Activated B cell treated with CpG ODN at 0.5 μM for 24 hours (primary cell): ENCODE results near the gene LRRC63. TPM values are rescaled to one million over a fixed set of nuclear protein-coding genes. Genes with fewer than 3 reads are reported as not detected.

Source experiments
- ATAC-seq: fragments of 200-7000 bp; cut with Tn5 transposase; one replicate; pipeline ENCODE4 v1.10.0; 2021; ENCODE audit warnings: low read depth, mild to moderate bottlenecking, moderate library complexity
- CTCF ChIA-PET: fragments of 350-600 bp; sonication (Branson Sonifier 250); formaldehyde crosslinking; loops from one replicate; lab custom pipeline; 2021; ENCODE audit warnings: antibody characterized with exemption; lab: Charles Lee
- POLR2A ChIA-PET: fragments of 350-600 bp; sonication (Branson Sonifier 250); formaldehyde crosslinking; loops from one replicate; lab custom pipeline; 2021; ENCODE audit warnings: antibody characterized with exemption; lab: Charles Lee
- DNase-seq: peaks from one replicate; pipeline ENCODE4 v3.0.0; 2022
- H3K27ac Mint-ChIP-seq: one replicate; pipeline ENCODE4 v1.8.0; 2020; ENCODE audit warnings: mixed read lengths
- H3K27me3 Mint-ChIP-seq: one replicate; pipeline ENCODE4 v1.8.0; 2021; ENCODE audit warnings: mixed read lengths
- H3K36me3 Mint-ChIP-seq: one replicate; pipeline ENCODE4 v1.8.0; 2021; ENCODE audit warnings: low read depth, mixed read lengths
- H3K4me1 Mint-ChIP-seq: one replicate; pipeline ENCODE4 v1.8.0; 2021; ENCODE audit warnings: mixed read lengths
- H3K4me3 Mint-ChIP-seq: one replicate; pipeline ENCODE4 v1.8.0; 2020; ENCODE audit warnings: mild to moderate bottlenecking, mixed read lengths
- H3K9me3 Mint-ChIP-seq: one replicate; pipeline ENCODE4 v1.8.0; 2020; ENCODE audit warnings: mixed read lengths
- intact Hi-C: fragments of 100-400 bp; cut with micrococcal nuclease; formaldehyde crosslinking; loops from one replicate; pipeline ENCODE4 v1.15.1; 2024
- total RNA-seq: library from RNA; stranded (reverse); gene quantifications from 2 replicates; pipeline ENCODE4 v1.2.3, GENCODE V29; 2022
- TF ChIP-seq, protein P1 (sequence below): fragments of 200-600 bp; IDR thresholded peaks from one replicate; pipeline ENCODE4 v1.8.0; 2022; ENCODE audit warnings: antibody characterized with exemption, mild to moderate bottlenecking

Gene LRRC63
- total RNA-seq, 1 donor from 2014 or later = not detected

DNA sequence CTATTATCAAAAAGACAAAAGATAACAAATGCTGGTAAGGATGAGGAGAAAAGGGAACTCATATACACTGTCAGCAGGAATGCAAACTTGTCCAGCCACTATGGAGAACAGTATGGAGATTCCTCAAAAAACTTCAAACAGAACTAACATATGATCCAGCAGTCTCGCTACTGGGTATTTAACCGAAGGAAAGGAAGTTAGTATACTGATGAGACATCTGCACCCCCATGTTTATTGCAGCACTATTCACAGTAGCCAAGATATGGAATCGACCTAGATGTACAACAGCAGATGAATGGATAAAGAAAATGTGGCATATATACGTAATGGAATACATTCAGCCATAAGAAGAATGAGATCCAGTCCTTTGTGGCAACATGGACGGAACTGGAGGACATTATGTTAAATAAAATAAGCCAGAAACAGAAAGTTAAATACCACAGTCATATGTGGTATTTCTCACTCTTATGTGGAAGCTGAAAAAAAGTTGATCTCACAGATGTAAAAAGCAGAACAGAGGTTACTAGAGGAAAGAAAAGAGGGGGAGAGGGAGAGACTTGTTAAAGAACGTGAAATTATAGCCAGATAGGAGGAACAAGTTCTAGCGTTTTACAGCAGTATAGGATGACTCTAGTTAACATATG is 92.1 kb downstream of the LRRC63 start:
- Mint-ChIP-seq H3K4me1 (peaks cover 5% of the 10 kb centered on the region), H3K9me3 (peaks cover 4% of the 10 kb centered on the region), H3K27ac (no peak overlapping the region), H3K27me3 (peaks cover 3% of the 10 kb centered on the region), H3K36me3 (peaks cover 1% of the 10 kb centered on the region), H3K4me3 (no peak overlapping the region)
- POLR2A ChIA-PET = interaction anchor here (0.6 kb wide), 1 partner anchor 89 kb away, joined by 7 read pairs; no protein-coding TSS in a partner anchor
- intact Hi-C loops = no loop called here
- ATAC-seq = no peak
- CTCF ChIA-PET = interaction anchor here (1.7 kb wide), 1 partner anchor 13 kb away, joined by 4 read pairs; no protein-coding TSS in a partner anchor
- TF ChIP-seq, protein P1, sequence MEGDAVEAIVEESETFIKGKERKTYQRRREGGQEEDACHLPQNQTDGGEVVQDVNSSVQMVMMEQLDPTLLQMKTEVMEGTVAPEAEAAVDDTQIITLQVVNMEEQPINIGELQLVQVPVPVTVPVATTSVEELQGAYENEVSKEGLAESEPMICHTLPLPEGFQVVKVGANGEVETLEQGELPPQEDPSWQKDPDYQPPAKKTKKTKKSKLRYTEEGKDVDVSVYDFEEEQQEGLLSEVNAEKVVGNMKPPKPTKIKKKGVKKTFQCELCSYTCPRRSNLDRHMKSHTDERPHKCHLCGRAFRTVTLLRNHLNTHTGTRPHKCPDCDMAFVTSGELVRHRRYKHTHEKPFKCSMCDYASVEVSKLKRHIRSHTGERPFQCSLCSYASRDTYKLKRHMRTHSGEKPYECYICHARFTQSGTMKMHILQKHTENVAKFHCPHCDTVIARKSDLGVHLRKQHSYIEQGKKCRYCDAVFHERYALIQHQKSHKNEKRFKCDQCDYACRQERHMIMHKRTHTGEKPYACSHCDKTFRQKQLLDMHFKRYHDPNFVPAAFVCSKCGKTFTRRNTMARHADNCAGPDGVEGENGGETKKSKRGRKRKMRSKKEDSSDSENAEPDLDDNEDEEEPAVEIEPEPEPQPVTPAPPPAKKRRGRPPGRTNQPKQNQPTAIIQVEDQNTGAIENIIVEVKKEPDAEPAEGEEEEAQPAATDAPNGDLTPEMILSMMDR = no peak
- DNase-seq = no peak

DNA sequence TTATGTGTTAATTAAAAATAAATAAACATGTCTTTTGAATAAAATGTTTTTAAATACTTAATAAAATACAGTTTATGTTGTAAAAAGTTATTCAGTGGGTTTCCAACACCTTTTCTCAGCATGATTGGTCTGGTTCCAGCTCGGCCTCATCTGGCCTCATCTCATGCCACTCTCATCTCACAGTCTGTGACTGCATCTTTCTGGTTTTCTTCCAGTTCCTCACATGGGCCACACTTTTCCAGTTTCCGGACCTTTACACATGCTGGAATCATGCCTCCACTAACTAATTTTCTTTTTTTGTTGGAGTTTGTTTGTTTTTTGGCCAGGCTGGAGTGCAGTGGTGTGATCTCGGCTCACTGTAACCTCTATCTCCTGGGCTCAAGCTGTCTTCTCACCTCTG is 92.8 kb downstream of the LRRC63 start:
- Mint-ChIP-seq H3K36me3 (peaks cover 1% of the 10 kb centered on the region), H3K27ac (no peak overlapping the region), H3K9me3 (peaks cover 6% of the 10 kb centered on the region), H3K27me3 (peaks cover 3% of the 10 kb centered on the region), H3K4me1 (peaks cover 5% of the 10 kb centered on the region), H3K4me3 (no peak overlapping the region)
- ATAC-seq (no peak), DNase-seq (no peak)
- CTCF ChIA-PET = interaction anchor here (1.7 kb wide), 1 partner anchor 13 kb away, joined by 4 read pairs; no protein-coding TSS in a partner anchor
- TF ChIP-seq, protein P1 = no peak
- POLR2A ChIA-PET = no interaction called here
- intact Hi-C loops = no loop called here

DNA sequence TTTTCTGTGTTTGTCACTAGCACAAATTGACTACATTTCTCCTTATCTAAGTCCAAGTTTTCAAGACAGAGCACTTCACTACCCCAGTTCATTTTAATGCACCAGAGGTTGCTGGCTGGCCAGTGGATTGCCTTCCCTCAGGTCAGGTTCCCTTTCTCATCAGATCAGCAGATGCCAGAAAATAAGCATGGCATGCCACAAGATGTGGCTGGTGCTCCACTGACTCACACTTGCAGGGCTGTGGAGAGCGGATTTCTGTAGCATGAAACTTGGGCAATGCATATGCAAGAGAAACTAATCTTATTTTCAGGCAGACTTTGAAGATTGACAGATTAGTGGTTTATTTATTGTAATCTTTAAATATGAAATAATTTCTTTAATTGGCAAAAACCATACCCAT is 95.8 kb downstream of the LRRC63 start:
- POLR2A ChIA-PET = no interaction called here

DNA sequence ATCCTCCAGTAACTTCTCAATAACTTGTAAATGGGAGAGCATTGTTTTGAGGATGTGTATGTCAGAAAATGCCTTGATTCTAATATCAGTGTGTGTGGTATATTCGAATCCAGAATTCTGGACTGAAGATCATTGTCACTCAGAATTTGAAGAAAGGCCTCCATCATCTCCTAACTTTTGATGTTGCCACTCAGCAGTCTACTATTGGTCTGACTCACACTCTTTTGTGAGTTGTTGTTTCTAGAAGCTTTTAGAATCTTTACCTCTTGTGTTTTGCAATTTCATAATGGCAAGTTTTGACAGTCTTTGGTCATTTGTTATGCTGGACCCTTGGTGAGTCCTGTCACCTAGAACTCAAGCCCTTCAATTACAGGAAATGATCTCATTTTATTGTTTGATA is 98.3 kb downstream of the LRRC63 start:
- CTCF ChIA-PET = no interaction called here
- no peaks in the 10 kb centered on the region for H3K36me3 Mint-ChIP-seq

More for the DNA sequence above, 95.8 kb downstream of the LRRC63 start:
- H3K9me3 Mint-ChIP-seq = peaks cover 7% of the 10 kb centered on the region
- H3K27me3 Mint-ChIP-seq = peaks cover 1% of the 10 kb centered on the region
- intact Hi-C loops = no loop called here
- H3K4me1 Mint-ChIP-seq = peaks cover 5% of the 10 kb centered on the region
- TF ChIP-seq, protein P1 = no peak
- H3K27ac Mint-ChIP-seq = no peak overlapping the region
- ATAC-seq = no peak
- no peak overlapping the region for H3K4me3 Mint-ChIP-seq
- CTCF ChIA-PET = no interaction called here
- no peak for DNase-seq
- H3K36me3 Mint-ChIP-seq = no peaks in the 10 kb centered on the region

DNA sequence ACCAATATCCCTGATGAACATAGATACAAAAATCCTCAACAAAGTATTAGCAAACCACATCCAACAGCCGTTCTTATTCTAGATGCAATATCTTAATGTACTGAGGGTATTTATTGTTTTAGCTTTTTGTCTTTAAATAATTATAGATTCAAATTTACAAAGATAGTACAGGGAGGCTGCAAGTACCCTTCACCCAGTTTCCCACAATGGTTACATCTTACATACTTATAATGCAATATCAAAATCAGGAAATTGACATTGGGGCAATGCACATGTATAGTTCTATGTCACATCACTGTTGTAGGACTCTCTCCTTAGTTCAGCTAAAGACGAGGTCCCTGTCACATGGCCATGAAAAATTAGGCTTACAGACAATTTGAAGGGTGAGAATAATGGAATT is 99.5 kb downstream of the LRRC63 start:
- Mint-ChIP-seq H3K4me3 (no peak overlapping the region), H3K9me3 (peaks cover 7% of the 10 kb centered on the region), H3K4me1 (peaks cover 3% of the 10 kb centered on the region), H3K27ac (no peak overlapping the region), H3K27me3 (peaks cover 1% of the 10 kb centered on the region), H3K36me3 (no peaks in the 10 kb centered on the region)
- CTCF ChIA-PET = interaction anchor here (1.3 kb wide), 1 partner anchor 25 kb away, joined by 3 read pairs; no protein-coding TSS in a partner anchor
- DNase-seq = no peak
- intact Hi-C loops = no loop called here
- POLR2A ChIA-PET = no interaction called here
- no peak for ATAC-seq
- TF ChIP-seq, protein P1 = no peak

More for the DNA sequence above, 98.3 kb downstream of the LRRC63 start:
- Mint-ChIP-seq H3K4me1 (peaks cover 3% of the 10 kb centered on the region), H3K27me3 (peaks cover 1% of the 10 kb centered on the region), H3K27ac (no peak overlapping the region), H3K9me3 (peaks cover 7% of the 10 kb centered on the region), H3K4me3 (no peak overlapping the region)
- DNase-seq = no peak
- no peak for ATAC-seq
- intact Hi-C loops = no loop called here
- TF ChIP-seq, protein P1 = no peak
- POLR2A ChIA-PET = no interaction called here
